ENCODE measurements around the gene CTSZ.

- TF ChIP-seq CTCF (IDR thresholded peaks at IDR 0.05) (no peak), EZH2 (IDR thresholded peaks at IDR 0.05; ENCODE audit: borderline replicate concordance, insufficient read depth, low read depth, low read length, poor library complexity, severe bottlenecking) (no peak)
Measured at GRCh38 chr20:59031564-59032022, 24.5 kb upstream of the CTSZ start.
